Measurements from ENCODE around the gene FGFRL1. TPM values are rescaled to one million over a fixed set of nuclear protein-coding genes. Genes with fewer than 3 reads are reported as not detected.

Gene FGFRL1
- total and polyA plus RNA-seq, 2 of the 13 experiments (the other 11 are each of a cell fraction or from before 2014, with no cell fraction given), result 19.1 to 30.6 TPM

- TF ChIP-seq ZNF33A (CRISPR knock-in tag; IDR thresholded peaks at IDR 0.05; ENCODE audit: borderline replicate concordance) (no peak), E2F5 (CRISPR knock-in tag; conservative IDR thresholded peaks at IDR 0.05) (no peak), ZBTB33 (CRISPR knock-in tag; IDR thresholded peaks at IDR 0.05) (peak; percentile 67), ZFP82 (CRISPR knock-in tag; IDR thresholded peaks at IDR 0.05; ENCODE audit: borderline replicate concordance) (0 out of 2 replicates have a peak, but pooled peaks have one; percentile 56), JUND (CRISPR knock-in tag; IDR thresholded peaks at IDR 0.05) (0 out of 2 replicates have a peak, but pooled peaks have one; percentile 32), HOXA5 (CRISPR knock-in tag; IDR thresholded peaks at IDR 0.05) (no peak; the same call in 1 of the 2 replicates), ZNF354B (CRISPR knock-in tag; IDR thresholded peaks at IDR 0.05) (no peak), ETS1 (CRISPR knock-in tag; IDR thresholded peaks at IDR 0.05) (no peak), SOX6 (IDR thresholded peaks at IDR 0.05) (no peak), SOX6 (CRISPR knock-in tag; IDR thresholded peaks at IDR 0.05) (peak; percentile 86), E2F1 (CRISPR knock-in tag; IDR thresholded peaks at IDR 0.05) (no peak), KMT2B (CRISPR knock-in tag; IDR thresholded peaks at IDR 0.05) (peak; percentile 61; the same call in 1 of the 2 replicates), ARID3A (IDR thresholded peaks at IDR 0.05; ENCODE audit: low read depth, low read length) (no peak), CEBPB (IDR thresholded peaks at IDR 0.05; ENCODE audit: borderline replicate concordance, low read depth, low read length) (no peak), LCORL (IDR thresholded peaks at IDR 0.05) (no peak), LCORL (CRISPR knock-in tag; IDR thresholded peaks at IDR 0.05) (peak; percentile 83), RELA (CRISPR knock-in tag; IDR thresholded peaks at IDR 0.05) (peak; percentile 94)
Measured at GRCh38 chr4:992297-993110, 18.9 kb upstream of the FGFRL1 start (continued).

Data from HepG2 (cell line).